Stimulated activated CD8-positive, alpha-beta memory T cell treated with anti-CD3 and anti-CD28 coated beads, Interleukin-7, amount 100 ng/mL, for 1 hour (primary cell): ENCODE data around the gene ZNF175.

Source experiments
- DNase-seq, 2 donors: peaks; one replicate each; pipeline ENCODE4 v3.0.0-alpha.2; 2020; ENCODE audit warnings: low read depth in 2 of 2

Gene ZNF175

GRCh38 chr19:51570962-51571575 lies at the start of gene ZNF175:
TSS of gene ZNF175 (plus strand) at chr19:51571283. CDS start at chr19:51573330, 2,047 bp downstream.
- peak; percentile 73 to 76 for DNase-seq

- DNase-seq = no peak
These were observed 49.7 kb upstream of the ZNF175 start for GRCh38 chr19:51521357-51521756.

GRCh38 chr19:51521781-51522180 lies 49.3 kb upstream of the ZNF175 start:
- no peak for DNase-seq

- no peak for DNase-seq
These were observed 46.3 kb upstream of the ZNF175 start for GRCh38 chr19:51524666-51525264.

GRCh38 chr19:51525651-51526050 lies 45.4 kb upstream of the ZNF175 start:
- DNase-seq = no peak

- no peak for DNase-seq
These were observed 41.8 kb upstream of the ZNF175 start for GRCh38 chr19:51529301-51529700.

GRCh38 chr19:51530616-51531015 lies 40.5 kb upstream of the ZNF175 start:
- no peak for DNase-seq

- DNase-seq = no peak
These were observed 39.5 kb upstream of the ZNF175 start, which contains the start of gene SIGLEC6 for GRCh38 chr19:51531349-51532315. TSS of gene SIGLEC6 (minus strand) at chr19:51531670. CDS start at chr19:51531648, 22 bp downstream.

- no peak for DNase-seq
These were observed 35.5 kb upstream of the ZNF175 start for GRCh38 chr19:51535535-51535934.

GRCh38 chr19:51539821-51540366 lies 31.2 kb upstream of the ZNF175 start:
- DNase-seq = no peak

- no peak for DNase-seq
These were observed 29.4 kb upstream of the ZNF175 start for GRCh38 chr19:51541458-51542357.

GRCh38 chr19:51542699-51543098 lies 28.4 kb upstream of the ZNF175 start:
- DNase-seq = no peak

GRCh38 chr19:51544038-51544437 lies 27.0 kb upstream of the ZNF175 start:
- DNase-seq = no peak

- DNase-seq = no peak
These were observed 24.9 kb upstream of the ZNF175 start for GRCh38 chr19:51546107-51546649.

GRCh38 chr19:51546650-51547396 lies 24.3 kb upstream of the ZNF175 start:
- no peak for DNase-seq

- DNase-seq = no peak
These were observed 23.5 kb upstream of the ZNF175 start for GRCh38 chr19:51547397-51548212.

GRCh38 chr19:51548213-51548651 lies 22.9 kb upstream of the ZNF175 start:
- DNase-seq = no peak

GRCh38 chr19:51548891-51549305 lies 22.2 kb upstream of the ZNF175 start:
- DNase-seq = no peak
